ENCODE results near the gene PLAAT5. TPM values are rescaled to one million over a fixed set of nuclear protein-coding genes. Genes with fewer than 3 reads are reported as not detected.

PLAAT5 gene
- total RNA-seq, 2 donors from 2014 or later: 1.7 to 2.8 TPM

DNA sequence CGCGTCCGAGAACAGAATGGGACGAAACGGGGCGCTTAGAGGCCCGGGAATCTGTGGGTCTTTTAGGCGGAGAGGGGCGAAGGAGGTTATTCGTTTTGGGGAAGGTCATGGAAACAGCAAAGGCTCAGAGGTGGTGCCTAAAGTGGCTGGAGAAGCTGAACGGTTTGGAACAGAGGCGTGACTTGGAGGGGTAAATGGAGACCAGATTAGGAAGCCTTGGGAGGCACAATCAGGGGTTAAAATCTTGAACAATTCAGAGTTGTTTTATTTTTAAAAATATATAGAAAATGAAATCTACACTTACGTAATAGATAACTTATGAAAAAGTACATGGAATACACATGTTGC, 247 bp upstream of the PLAAT5 start:
- peak; percentile 4 to 17 for ATAC-seq (replicated peaks in 1 of 2)
- Mint-ChIP-seq H3K27me3 (ENCODE audit: low read depth) (peaks cover 45% of the 10 kb centered on the region), H3K4me1 (ENCODE audit: low read depth) (peaks cover 16% of the 10 kb centered on the region), H3K36me3 (ENCODE audit: insufficient read depth in 2 of 2) (peaks cover 0 to 2% of the 10 kb centered on the region in 2 donors), H3K27ac (no peak overlapping the region), H3K4me3 (peak overlapping the region; percentile 83 to 91), H3K9me3 (no peaks in the 10 kb centered on the region)
- DNase-seq: no peak

GRCh38 chr11:63489879-63490278, 1.1 kb downstream of the PLAAT5 start:
- Mint-ChIP-seq H3K4me3 (peak overlapping the region; percentile 43 to 56), H3K9me3 (peaks cover 5 to 7% of the 10 kb centered on the region in 2 donors), H3K27ac (no peak overlapping the region), H3K36me3 (ENCODE audit: insufficient read depth in 2 of 2) (peaks cover 8% of the 10 kb centered on the region in 2 donors), H3K27me3 (ENCODE audit: low read depth) (peaks cover 45% of the 10 kb centered on the region), H3K4me1 (ENCODE audit: low read depth) (peaks cover 16% of the 10 kb centered on the region)
- ATAC-seq (replicated peaks in 1 of 2): no peak
- DNase-seq: no peak

- Mint-ChIP-seq H3K36me3 (ENCODE audit: insufficient read depth in 2 of 2) (peaks cover 12 to 17% of the 10 kb centered on the region in 2 donors), H3K4me1 (ENCODE audit: low read depth) (peaks cover 16% of the 10 kb centered on the region), H3K4me3 (no peak overlapping the region), H3K27me3 (ENCODE audit: low read depth) (peaks cover 38% of the 10 kb centered on the region), H3K9me3 (peaks cover 12 to 15% of the 10 kb centered on the region in 2 donors), H3K27ac (no peak overlapping the region)
- ATAC-seq (replicated peaks in 1 of 2) (no peak), DNase-seq (no peak)
These were observed 2.2 kb downstream of the PLAAT5 start for GRCh38 chr11:63488789-63489188.

- H3K9me3 Mint-ChIP-seq: peaks cover 16% of the 10 kb centered on the region in 2 donors
- H3K4me1 Mint-ChIP-seq (ENCODE audit: low read depth): no peaks in the 10 kb centered on the region
- H3K4me3 Mint-ChIP-seq: no peak overlapping the region
- H3K27ac Mint-ChIP-seq: no peak overlapping the region
- H3K27me3 Mint-ChIP-seq (ENCODE audit: low read depth): peaks cover 33% of the 10 kb centered on the region
- DNase-seq: no peak
- H3K36me3 Mint-ChIP-seq (ENCODE audit: insufficient read depth in 2 of 2): peaks cover 11 to 18% of the 10 kb centered on the region in 2 donors
- ATAC-seq (replicated peaks in 1 of 2): no peak
These were observed 5.2 kb downstream of the PLAAT5 start for GRCh38 chr11:63485777-63486176.

- Mint-ChIP-seq H3K27me3 (ENCODE audit: low read depth) (peaks cover 13% of the 10 kb centered on the region), H3K4me1 (ENCODE audit: low read depth) (no peaks in the 10 kb centered on the region), H3K4me3 (no peak overlapping the region), H3K9me3 (peaks cover 14 to 19% of the 10 kb centered on the region in 2 donors), H3K27ac (no peak overlapping the region), H3K36me3 (ENCODE audit: insufficient read depth in 2 of 2) (peaks cover 14 to 19% of the 10 kb centered on the region in 2 donors)
- ATAC-seq (replicated peaks in 1 of 2): no peak
- DNase-seq: no peak
These were observed 10.9 kb downstream of the PLAAT5 start for GRCh38 chr11:63480039-63480438.

DNA sequence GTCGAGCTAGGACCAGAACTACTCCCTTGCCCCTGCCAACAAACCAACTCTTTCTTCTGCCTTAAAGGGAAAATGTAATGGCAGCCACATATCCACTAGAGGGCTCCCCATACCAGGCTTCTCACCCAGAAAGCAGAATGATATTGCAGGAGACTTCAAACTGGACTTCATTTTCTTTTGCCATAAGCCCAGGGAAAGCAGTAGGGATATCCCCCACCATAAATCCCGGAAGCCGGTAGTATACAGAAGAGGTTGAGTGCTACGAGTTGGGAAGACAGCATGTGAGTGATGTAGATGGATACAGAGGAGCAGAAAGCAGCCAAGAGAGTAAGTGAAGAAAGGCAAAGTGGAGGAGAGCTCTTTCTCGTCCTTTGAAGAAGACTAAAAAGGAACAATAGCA, 12.1 kb downstream of the PLAAT5 start:
- Mint-ChIP-seq H3K27me3 (ENCODE audit: low read depth) (peaks cover 11% of the 10 kb centered on the region), H3K27ac (no peak overlapping the region), H3K4me1 (ENCODE audit: low read depth) (no peaks in the 10 kb centered on the region), H3K9me3 (peaks cover 6 to 14% of the 10 kb centered on the region in 2 donors), H3K36me3 (ENCODE audit: insufficient read depth in 2 of 2) (peaks cover 9 to 10% of the 10 kb centered on the region in 2 donors), H3K4me3 (no peak overlapping the region)
- peak; percentile 65 to 66 for ATAC-seq (replicated peaks in 1 of 2)
- DNase-seq: peak; percentile 44 to 58

GRCh38 chr11:63476618-63477017, 14.3 kb downstream of the PLAAT5 start:
- Mint-ChIP-seq H3K36me3 (ENCODE audit: insufficient read depth in 2 of 2) (peaks cover 8 to 9% of the 10 kb centered on the region in 2 donors), H3K4me1 (ENCODE audit: low read depth) (no peaks in the 10 kb centered on the region), H3K4me3 (no peak overlapping the region), H3K27ac (no peak overlapping the region), H3K9me3 (peaks cover 3 to 11% of the 10 kb centered on the region in 2 donors), H3K27me3 (ENCODE audit: low read depth) (peaks cover 6% of the 10 kb centered on the region)
- no peak for ATAC-seq (replicated peaks in 1 of 2)
- no peak for DNase-seq

DNA sequence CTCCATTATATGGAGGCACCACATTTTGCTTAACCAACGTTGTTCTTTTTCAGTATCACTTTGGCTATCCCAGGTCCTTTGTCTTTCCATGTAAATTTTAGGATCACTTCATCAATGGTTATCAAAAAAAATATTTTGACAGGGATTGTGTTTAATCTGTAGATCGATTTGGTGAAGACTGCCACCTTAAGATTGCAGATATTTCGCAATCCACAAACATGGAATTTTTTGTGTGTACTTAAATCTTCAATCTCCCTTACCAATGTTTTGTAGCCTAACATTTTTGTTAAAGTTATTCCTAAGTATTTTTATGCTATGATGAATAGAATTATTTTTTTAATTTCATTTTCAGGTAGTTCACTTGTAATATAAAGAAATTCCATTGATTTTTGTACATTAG, 18.6 kb downstream of the PLAAT5 start:
- DNase-seq: no peak
- no peaks in the 10 kb centered on the region for H3K4me1 Mint-ChIP-seq (ENCODE audit: low read depth)
- H3K27me3 Mint-ChIP-seq (ENCODE audit: low read depth): peaks cover 12% of the 10 kb centered on the region
- no peak overlapping the region for H3K4me3 Mint-ChIP-seq
- no peak for ATAC-seq (replicated peaks in 1 of 2)
- no peak overlapping the region for H3K27ac Mint-ChIP-seq
- H3K9me3 Mint-ChIP-seq: peaks cover 5 to 15% of the 10 kb centered on the region in 2 donors
- H3K36me3 Mint-ChIP-seq (ENCODE audit: insufficient read depth in 2 of 2): peaks cover 10 to 14% of the 10 kb centered on the region in 2 donors

DNA sequence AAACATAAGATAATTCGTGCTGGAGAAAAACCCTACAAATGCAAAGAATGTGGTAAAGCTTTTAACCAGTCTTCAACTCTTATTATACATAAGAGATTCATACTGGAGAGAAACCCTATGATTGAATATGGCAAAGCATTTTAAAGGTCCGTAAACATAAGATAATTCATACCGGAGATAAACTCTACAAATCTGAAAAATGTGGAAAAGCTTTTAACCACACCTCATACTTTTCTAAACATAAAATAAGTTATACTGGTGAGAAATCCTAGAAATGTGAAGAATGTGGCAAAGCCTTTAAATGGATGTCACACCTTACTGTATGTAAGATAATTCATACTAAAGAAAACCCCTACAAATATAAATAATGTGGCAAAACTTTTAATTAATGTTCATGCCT, 20.7 kb downstream of the PLAAT5 start:
- no peak overlapping the region for H3K4me3 Mint-ChIP-seq
- ATAC-seq (replicated peaks in 1 of 2): no peak
- no peak for DNase-seq
- no peaks in the 10 kb centered on the region for H3K4me1 Mint-ChIP-seq (ENCODE audit: low read depth)
- no peak overlapping the region for H3K27ac Mint-ChIP-seq
- peaks cover 2 to 6% of the 10 kb centered on the region in 2 donors for H3K9me3 Mint-ChIP-seq
- H3K27me3 Mint-ChIP-seq (ENCODE audit: low read depth): peaks cover 5% of the 10 kb centered on the region
- H3K36me3 Mint-ChIP-seq (ENCODE audit: insufficient read depth in 2 of 2): peaks cover 3 to 7% of the 10 kb centered on the region in 2 donors

- Mint-ChIP-seq H3K9me3 (no peaks in the 10 kb centered on the region), H3K4me1 (ENCODE audit: low read depth) (no peaks in the 10 kb centered on the region), H3K27ac (no peak overlapping the region), H3K36me3 (ENCODE audit: insufficient read depth in 2 of 2) (no peaks in the 10 kb centered on the region), H3K4me3 (no peak overlapping the region), H3K27me3 (ENCODE audit: low read depth) (peaks cover 12% of the 10 kb centered on the region)
- ATAC-seq (replicated peaks in 1 of 2): no peak
- DNase-seq: no peak
These were observed 28.8 kb downstream of the PLAAT5 start for GRCh38 chr11:63462137-63462536.

GRCh38 chr11:63459586-63459985, 31.4 kb downstream of the PLAAT5 start:
- no peaks in the 10 kb centered on the region for H3K36me3 Mint-ChIP-seq (ENCODE audit: insufficient read depth in 2 of 2)
- no peak for DNase-seq
- no peaks in the 10 kb centered on the region for H3K4me1 Mint-ChIP-seq (ENCODE audit: low read depth)
- H3K27ac Mint-ChIP-seq: no peak overlapping the region
- H3K27me3 Mint-ChIP-seq (ENCODE audit: low read depth): peaks cover 12% of the 10 kb centered on the region
- no peak for ATAC-seq (replicated peaks in 1 of 2)
- H3K9me3 Mint-ChIP-seq: no peaks in the 10 kb centered on the region
- no peak overlapping the region for H3K4me3 Mint-ChIP-seq

DNA sequence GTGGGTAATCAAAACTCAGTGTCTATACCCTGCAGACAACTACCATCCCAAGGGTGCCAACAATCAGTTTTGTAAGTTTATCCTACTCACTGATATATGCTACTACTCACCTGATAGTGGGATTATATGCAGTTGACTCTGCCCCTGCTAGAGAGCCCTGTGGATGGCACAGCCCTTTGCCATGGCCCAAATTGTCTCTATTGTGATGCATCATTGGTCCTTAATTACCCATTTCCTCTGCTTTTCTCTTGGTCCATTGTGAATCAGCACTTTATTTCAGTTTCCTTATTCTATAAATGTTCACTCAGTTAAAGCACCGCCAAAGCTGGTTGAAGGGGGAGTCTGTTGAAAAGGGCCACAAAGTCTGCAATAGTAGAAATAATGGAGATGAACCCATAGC, 42.3 kb downstream of the PLAAT5 start:
- peaks cover 36% of the 10 kb centered on the region for H3K4me1 Mint-ChIP-seq (ENCODE audit: low read depth)
- no peak overlapping the region for H3K27ac Mint-ChIP-seq
- no peak overlapping the region for H3K4me3 Mint-ChIP-seq
- ATAC-seq (replicated peaks in 1 of 2) (no peak), DNase-seq (no peak)
- peaks cover 0 to 2% of the 10 kb centered on the region in 2 donors for H3K9me3 Mint-ChIP-seq
- H3K36me3 Mint-ChIP-seq (ENCODE audit: insufficient read depth in 2 of 2): no peaks in the 10 kb centered on the region
- H3K27me3 Mint-ChIP-seq (ENCODE audit: low read depth): peaks cover 6% of the 10 kb centered on the region

- peaks cover 0 to 2% of the 10 kb centered on the region in 2 donors for H3K9me3 Mint-ChIP-seq
- DNase-seq: peak; percentile 27 to 55
- peaks cover 0 to 2% of the 10 kb centered on the region in 2 donors for H3K36me3 Mint-ChIP-seq (ENCODE audit: insufficient read depth in 2 of 2)
- no peak overlapping the region for H3K27ac Mint-ChIP-seq
- peak; percentile 67 to 68 for ATAC-seq (replicated peaks in 1 of 2)
- peaks cover 6% of the 10 kb centered on the region for H3K27me3 Mint-ChIP-seq (ENCODE audit: low read depth)
- H3K4me1 Mint-ChIP-seq (ENCODE audit: low read depth): peaks cover 44% of the 10 kb centered on the region
- H3K4me3 Mint-ChIP-seq: peak overlapping the region; percentile 14 to 56
These were observed 45.2 kb downstream of the PLAAT5 start for GRCh38 chr11:63445720-63446119.

GRCh38 chr11:63445118-63445517, 45.8 kb downstream of the PLAAT5 start:
- DNase-seq: no peak
- peaks cover 0 to 2% of the 10 kb centered on the region in 2 donors for H3K36me3 Mint-ChIP-seq (ENCODE audit: insufficient read depth in 2 of 2)
- peak overlapping the region; percentile 29 to 56 for H3K4me3 Mint-ChIP-seq

More at GRCh38 chr11:63445118-63445517, 45.8 kb downstream of the PLAAT5 start:
- Mint-ChIP-seq H3K9me3 (peaks cover 0 to 2% of the 10 kb centered on the region in 2 donors), H3K4me1 (ENCODE audit: low read depth) (peaks cover 44% of the 10 kb centered on the region), H3K27ac (no peak overlapping the region), H3K27me3 (ENCODE audit: low read depth) (peaks cover 2% of the 10 kb centered on the region)
- ATAC-seq (replicated peaks in 1 of 2): no peak

Data from activated T-cell treated with anti-CD3 and anti-CD28 coated beads, Interleukin-2, amount 50 U/mL, for 72 hours (primary cell).